Endothelial cell (in vitro differentiated cells): ENCODE results near the gene HERC6. TPM values are rescaled to one million over a fixed set of nuclear protein-coding genes. Genes with fewer than 3 reads are reported as not detected.

Source experiments
- DNase-seq: peaks from one replicate; pipeline ENCODE4 v3.0.0; 2021; ENCODE audit warnings: low spot score
- H3K27ac Mint-ChIP-seq: one replicate; pipeline ENCODE4 v1.8.0; 2021; ENCODE audit warnings: mixed read lengths, inconsistent platforms; ENCODE audit not compliant: unreplicated experiment
- H3K27me3 Mint-ChIP-seq: one replicate; pipeline ENCODE4 v1.8.0; 2021; ENCODE audit warnings: mild to moderate bottlenecking, moderate library complexity, mixed read lengths, inconsistent platforms; ENCODE audit not compliant: unreplicated experiment
- H3K36me3 Mint-ChIP-seq: one replicate; pipeline ENCODE4 v1.8.0; 2021; ENCODE audit warnings: mild to moderate bottlenecking, low read depth, mixed read lengths, inconsistent platforms; ENCODE audit not compliant: unreplicated experiment
- H3K4me1 Mint-ChIP-seq: one replicate; pipeline ENCODE4 v1.8.0; 2021; ENCODE audit warnings: mild to moderate bottlenecking, mixed read lengths, inconsistent platforms; ENCODE audit not compliant: unreplicated experiment
- H3K4me3 Mint-ChIP-seq: one replicate; pipeline ENCODE4 v1.8.0; 2021; ENCODE audit warnings: mild to moderate bottlenecking, mixed read lengths, inconsistent platforms; ENCODE audit not compliant: unreplicated experiment
- H3K9me3 Mint-ChIP-seq: one replicate; pipeline ENCODE4 v1.8.0; 2021; ENCODE audit warnings: mixed read lengths, inconsistent platforms; ENCODE audit not compliant: unreplicated experiment
- CTCF ChIP-seq: fragments of 200-600 bp; sonication (generic); IDR thresholded peaks from one replicate; pipeline ENCODE4 v1.5.0; 2021; ENCODE audit warnings: antibody characterized with exemption; ENCODE audit not compliant: unreplicated experiment
- total RNA-seq: library from RNA; stranded (reverse); fragmentation: NEBNext Ultra II Directional; extraction: Animal tissue kit (Norgen Biotek cat#: 25700); gene quantifications from one replicate; pipeline ENCODE4 v1.2.1, GENCODE V29; 2021; ENCODE audit not compliant: unreplicated experiment

Gene HERC6
- total RNA-seq, 1 donor from 2014 or later: 3.2 TPM

DNA sequence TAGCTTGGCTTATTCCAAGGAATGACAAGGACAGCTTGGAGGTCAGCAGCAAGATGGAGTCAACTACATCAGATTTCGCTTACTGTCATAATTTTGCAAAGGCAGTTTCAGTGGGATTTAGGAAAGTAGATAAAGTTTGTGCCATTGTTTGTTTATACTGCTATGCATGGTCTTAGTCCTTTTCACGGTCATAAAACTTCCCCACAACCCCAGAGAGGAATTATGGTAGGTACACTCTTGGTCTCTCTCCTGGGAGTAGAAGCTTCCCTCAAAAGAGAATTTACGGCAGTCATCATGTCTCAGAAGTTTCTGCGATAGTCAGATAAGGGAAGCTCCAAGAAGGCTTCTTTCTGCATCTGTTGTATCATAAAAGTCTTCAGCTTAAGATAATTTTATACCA is 27.9 kb upstream of the HERC6 start:
- H3K9me3 Mint-ChIP-seq: peaks cover 6% of the 10 kb centered on the region
- H3K27ac Mint-ChIP-seq: no peak overlapping the region
- H3K27me3 Mint-ChIP-seq: no peaks in the 10 kb centered on the region
- no peak for TF ChIP-seq CTCF
- no peak for DNase-seq
- no peak overlapping the region for H3K4me3 Mint-ChIP-seq
- H3K4me1 Mint-ChIP-seq: no peaks in the 10 kb centered on the region
- no peaks in the 10 kb centered on the region for H3K36me3 Mint-ChIP-seq

DNA sequence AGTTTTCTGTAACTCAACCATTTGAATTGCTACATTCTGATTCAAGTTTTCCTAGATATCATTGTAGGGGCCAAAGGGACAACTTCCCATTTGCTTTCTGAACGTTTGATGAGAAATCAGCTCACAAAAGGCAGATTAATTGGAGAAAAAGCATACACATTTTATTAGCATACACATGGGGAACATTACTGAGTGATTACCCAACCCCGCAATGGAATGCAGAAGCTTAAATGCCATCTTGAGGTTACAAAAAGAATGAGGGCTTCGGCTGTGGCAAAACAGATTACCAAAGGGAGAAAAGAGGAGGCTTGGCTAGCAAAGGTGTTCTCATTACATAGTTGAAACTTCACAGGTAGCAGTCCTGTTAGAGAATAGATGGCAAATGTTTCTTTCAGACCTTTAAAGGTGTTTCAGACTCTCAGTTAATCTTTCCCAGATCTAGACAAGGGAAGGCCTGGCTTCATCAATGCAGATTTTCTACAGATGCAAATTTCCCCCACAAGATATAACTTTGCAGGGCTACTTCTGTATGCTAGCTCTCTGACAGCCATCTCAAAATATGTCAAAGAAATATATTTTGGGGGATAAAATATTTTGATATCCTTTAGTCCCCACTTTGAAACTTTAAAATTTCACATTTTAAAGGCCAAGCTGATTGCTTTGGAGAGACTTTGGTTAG is 26.5 kb upstream of the HERC6 start:
- Mint-ChIP-seq H3K27ac (no peak overlapping the region), H3K27me3 (no peaks in the 10 kb centered on the region), H3K4me1 (no peaks in the 10 kb centered on the region), H3K9me3 (peaks cover 6% of the 10 kb centered on the region), H3K36me3 (no peaks in the 10 kb centered on the region), H3K4me3 (no peak overlapping the region)
- TF ChIP-seq CTCF: no peak
- no peak for DNase-seq

DNA sequence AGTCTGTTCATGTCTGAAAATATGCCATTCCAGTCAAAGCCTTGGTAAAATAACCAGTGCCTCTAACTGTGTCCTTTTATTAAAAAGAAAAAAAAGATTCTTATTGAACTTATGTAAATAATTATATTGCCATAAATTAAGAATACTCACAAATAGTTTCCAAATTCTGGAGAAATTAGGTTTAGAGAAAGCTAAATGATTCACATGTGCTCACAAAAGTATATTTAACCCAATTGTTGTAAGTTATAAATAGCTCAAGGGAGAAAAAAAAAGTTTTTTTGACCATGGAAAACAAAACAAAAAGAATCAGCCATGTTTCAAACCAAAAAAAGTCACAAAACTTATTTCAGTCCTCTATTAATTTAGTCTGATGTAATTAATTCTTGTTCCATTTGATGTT is 25.3 kb upstream of the HERC6 start:
- no peak for DNase-seq
- Mint-ChIP-seq H3K9me3 (peaks cover 6% of the 10 kb centered on the region), H3K4me3 (no peak overlapping the region), H3K27me3 (peaks cover 1% of the 10 kb centered on the region), H3K27ac (no peak overlapping the region), H3K4me1 (no peaks in the 10 kb centered on the region), H3K36me3 (no peaks in the 10 kb centered on the region)
- no peak for TF ChIP-seq CTCF

DNA sequence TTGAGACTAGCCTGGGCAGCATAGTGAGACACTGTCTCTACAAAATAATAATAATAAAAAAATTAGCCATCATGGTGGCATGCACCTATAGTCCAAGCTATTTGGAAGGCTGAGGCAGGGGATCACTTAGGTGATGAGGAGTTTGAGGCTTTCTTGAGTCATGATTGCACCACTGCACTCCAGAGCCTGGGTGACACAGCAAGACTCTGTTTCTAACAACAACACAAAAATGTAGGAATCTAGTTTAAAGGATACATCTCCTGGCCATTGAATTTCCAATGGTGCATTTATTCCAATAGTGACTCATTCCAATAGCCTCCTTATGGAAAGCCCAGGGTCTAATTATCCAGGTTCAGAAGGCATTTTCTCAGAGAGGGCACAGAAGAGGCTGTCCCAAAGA is 21.9 kb upstream of the HERC6 start:
- no peak for DNase-seq
- no peak for TF ChIP-seq CTCF
- no peak overlapping the region for H3K27ac Mint-ChIP-seq
- peaks cover 6% of the 10 kb centered on the region for H3K9me3 Mint-ChIP-seq
- no peak overlapping the region for H3K4me3 Mint-ChIP-seq
- H3K4me1 Mint-ChIP-seq: no peaks in the 10 kb centered on the region
- no peaks in the 10 kb centered on the region for H3K36me3 Mint-ChIP-seq
- peaks cover 1% of the 10 kb centered on the region for H3K27me3 Mint-ChIP-seq

- H3K27ac Mint-ChIP-seq: no peak overlapping the region
- H3K4me3 Mint-ChIP-seq: no peak overlapping the region
- DNase-seq: no peak
- H3K4me1 Mint-ChIP-seq: no peaks in the 10 kb centered on the region
- H3K9me3 Mint-ChIP-seq: peaks cover 2% of the 10 kb centered on the region
- no peaks in the 10 kb centered on the region for H3K36me3 Mint-ChIP-seq
- no peak for TF ChIP-seq CTCF
- peaks cover 1% of the 10 kb centered on the region for H3K27me3 Mint-ChIP-seq
These were observed 21.4 kb upstream of the HERC6 start for GRCh38 chr4:88357262-88357661.
